SK-N-SH treated with all-trans-retinoic acid at 6 μM for 48 hours (cell line): ENCODE measurements around the gene IGFN1.

Experiments used
- ATAC-seq: fragments of 200-7000 bp; cut with Tn5 transposase; 3 replicates; pipeline ENCODE4 v1.9.1; 2020; ENCODE audit warnings: mild to moderate bottlenecking, moderate library complexity
- ARNTL ChIP-seq: fragments of 450-650 bp; formaldehyde crosslinking; IDR thresholded peaks from 2 replicates; pipeline ENCODE4 v1.5.0; 2020; ENCODE audit warnings: low read depth, mild to moderate bottlenecking, moderate library complexity, borderline replicate concordance
- BACH2 ChIP-seq: fragments of 250-450 bp; sonication (Bioruptor Pico); IDR thresholded peaks from 2 replicates; pipeline ENCODE4 v1.9.0; 2021; ENCODE audit warnings: mild to moderate bottlenecking, borderline replicate concordance
- CREB5 ChIP-seq: fragments of 250-450 bp; sonication (Bioruptor Pico); IDR thresholded peaks from 2 replicates; pipeline ENCODE4 v1.5.1; 2020; ENCODE audit warnings: low read depth, mild to moderate bottlenecking, moderate library complexity
- CSRNP3 ChIP-seq: fragments of 250-450 bp; sonication (Bioruptor Pico); IDR thresholded peaks from 2 replicates; pipeline ENCODE4 v1.5.1; 2021; ENCODE audit warnings: mild to moderate bottlenecking, moderate library complexity
- GLIS3 ChIP-seq: fragments of 250-450 bp; sonication (Bioruptor Pico); IDR thresholded peaks from 2 replicates; pipeline ENCODE4 v1.5.0; 2020; ENCODE audit warnings: mild to moderate bottlenecking, moderate library complexity
- OSR1 ChIP-seq: fragments of 250-450 bp; sonication (Bioruptor Pico); IDR thresholded peaks from 2 replicates; pipeline ENCODE4 v1.8.0; 2022; ENCODE audit warnings: moderate library complexity, mild to moderate bottlenecking, inconsistent platforms
- PPARA ChIP-seq: fragments of 250-450 bp; sonication (Bioruptor Pico); IDR thresholded peaks from 2 replicates; pipeline ENCODE4 v1.5.0; 2020; ENCODE audit warnings: mild to moderate bottlenecking, borderline replicate concordance
- RARB ChIP-seq: fragments of 250-450 bp; sonication (Bioruptor Pico); IDR thresholded peaks from 2 replicates; pipeline ENCODE4 v1.8.0; 2021; ENCODE audit warnings: mild to moderate bottlenecking, moderate library complexity
- TCF4 ChIP-seq: fragments of 250-450 bp; sonication (Bioruptor Pico); IDR thresholded peaks from 2 replicates; pipeline ENCODE4 v1.8.0; 2021; ENCODE audit warnings: mild to moderate bottlenecking, moderate library complexity, borderline replicate concordance
- TOX ChIP-seq: fragments of 250-450 bp; sonication (Bioruptor Pico); IDR thresholded peaks from 2 replicates; pipeline ENCODE4 v1.8.0; 2021; ENCODE audit warnings: mild to moderate bottlenecking, moderate library complexity, borderline replicate concordance
- ZC3H10 ChIP-seq: fragments of 250-450 bp; sonication (Bioruptor Pico); IDR thresholded peaks from 2 replicates; pipeline ENCODE4 v1.5.1; 2021; ENCODE audit warnings: mild to moderate bottlenecking, moderate library complexity
- ZFP3 ChIP-seq: fragments of 250-450 bp; sonication (Bioruptor Pico); IDR thresholded peaks from 2 replicates; pipeline ENCODE4 v1.5.0; 2020; ENCODE audit warnings: mild to moderate bottlenecking, moderate library complexity
- ZFP30 ChIP-seq: fragments of 450-650 bp; formaldehyde crosslinking; IDR thresholded peaks from 2 replicates; pipeline ENCODE4 v1.5.0; 2022; ENCODE audit warnings: mild to moderate bottlenecking, moderate library complexity
- ZNF565 ChIP-seq: fragments of 450-650 bp; formaldehyde crosslinking; conservative IDR thresholded peaks from 2 replicates; pipeline ENCODE4 v1.5.0; 2020; ENCODE audit warnings: low read depth, mild to moderate bottlenecking, moderate library complexity
- ZNF70 ChIP-seq: fragments of 450-650 bp; formaldehyde crosslinking; IDR thresholded peaks from 2 replicates; pipeline ENCODE4 v1.5.0; 2020; ENCODE audit warnings: mild to moderate bottlenecking, moderate library complexity
- ZNF8 ChIP-seq: fragments of 450-650 bp; formaldehyde crosslinking; IDR thresholded peaks from 2 replicates; pipeline ENCODE4 v1.5.0; 2020; ENCODE audit warnings: mild to moderate bottlenecking, moderate library complexity
- TF ChIP-seq, protein P1 (sequence below): fragments of 250-450 bp; sonication (Bioruptor Pico); IDR thresholded peaks from 2 replicates; pipeline ENCODE4 v1.5.0; 2020; ENCODE audit warnings: mild to moderate bottlenecking, moderate library complexity
- TF ChIP-seq, protein P2 (sequence below): fragments of 250-450 bp; sonication (Bioruptor Pico); IDR thresholded peaks from 2 replicates; pipeline ENCODE4 v1.8.0; 2020; ENCODE audit warnings: mild to moderate bottlenecking, moderate library complexity, borderline replicate concordance

The IGFN1 gene

DNA sequence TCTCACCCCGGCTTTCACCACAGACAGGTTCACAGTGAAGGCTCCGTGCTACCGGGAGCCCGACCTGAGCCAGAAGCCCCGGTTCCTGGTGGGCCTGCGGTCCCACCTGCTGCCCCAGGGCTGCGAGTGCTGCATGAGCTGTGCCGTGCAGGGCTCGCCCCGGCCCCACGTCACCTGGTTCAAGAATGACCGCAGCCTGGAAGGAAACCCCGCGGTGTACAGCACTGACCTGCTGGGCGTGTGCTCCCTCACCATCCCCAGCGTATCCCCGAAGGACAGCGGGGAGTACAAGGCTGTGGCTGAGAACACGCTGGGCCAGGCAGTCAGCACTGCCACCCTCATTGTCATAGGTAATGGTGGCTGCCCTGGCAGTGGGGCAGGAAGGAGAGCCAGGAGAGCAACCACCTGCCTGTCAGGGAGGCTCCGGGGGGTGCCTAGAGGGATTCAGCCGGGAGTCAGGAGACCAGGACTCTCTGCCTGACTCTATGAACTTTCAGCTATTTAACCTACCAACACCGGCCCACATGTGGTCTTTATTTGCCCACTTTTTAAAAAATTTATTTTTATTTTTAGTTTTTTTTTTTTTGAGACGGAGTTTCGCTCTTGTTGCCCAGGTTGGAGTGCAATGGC, 36.4 kb downstream of the IGFN1 start:
- no peak for TF ChIP-seq ZFP3
- TF ChIP-seq ZNF565 (CRISPR knock-in tag): no peak
- TF ChIP-seq RARB (CRISPR knock-in tag): no peak
- TF ChIP-seq TCF4: no peak
- TF ChIP-seq ZC3H10 (CRISPR knock-in tag): no peak
- no peak for TF ChIP-seq BACH2 (CRISPR knock-in tag)
- no peak for TF ChIP-seq ARNTL (CRISPR knock-in tag)
- no peak for TF ChIP-seq CSRNP3 (CRISPR knock-in tag)
- TF ChIP-seq, all 23 proteins: peak for 0
- ATAC-seq: no peak

GRCh38 chr1:201228011-201228983, 37.7 kb downstream of the IGFN1 start:
- ATAC-seq: no peak
- TF ChIP-seq ZFP3 (no peak), ARNTL (CRISPR knock-in tag) (no peak), ZC3H10 (CRISPR knock-in tag) (no peak), TOX (no peak), BACH2 (CRISPR knock-in tag) (no peak), ZNF8 (no peak), PPARA (CRISPR knock-in tag) (no peak), ZFP30 (CRISPR knock-in tag) (no peak), CSRNP3 (CRISPR knock-in tag) (no peak), RARB (CRISPR knock-in tag) (no peak)
- TF ChIP-seq, protein P1, sequence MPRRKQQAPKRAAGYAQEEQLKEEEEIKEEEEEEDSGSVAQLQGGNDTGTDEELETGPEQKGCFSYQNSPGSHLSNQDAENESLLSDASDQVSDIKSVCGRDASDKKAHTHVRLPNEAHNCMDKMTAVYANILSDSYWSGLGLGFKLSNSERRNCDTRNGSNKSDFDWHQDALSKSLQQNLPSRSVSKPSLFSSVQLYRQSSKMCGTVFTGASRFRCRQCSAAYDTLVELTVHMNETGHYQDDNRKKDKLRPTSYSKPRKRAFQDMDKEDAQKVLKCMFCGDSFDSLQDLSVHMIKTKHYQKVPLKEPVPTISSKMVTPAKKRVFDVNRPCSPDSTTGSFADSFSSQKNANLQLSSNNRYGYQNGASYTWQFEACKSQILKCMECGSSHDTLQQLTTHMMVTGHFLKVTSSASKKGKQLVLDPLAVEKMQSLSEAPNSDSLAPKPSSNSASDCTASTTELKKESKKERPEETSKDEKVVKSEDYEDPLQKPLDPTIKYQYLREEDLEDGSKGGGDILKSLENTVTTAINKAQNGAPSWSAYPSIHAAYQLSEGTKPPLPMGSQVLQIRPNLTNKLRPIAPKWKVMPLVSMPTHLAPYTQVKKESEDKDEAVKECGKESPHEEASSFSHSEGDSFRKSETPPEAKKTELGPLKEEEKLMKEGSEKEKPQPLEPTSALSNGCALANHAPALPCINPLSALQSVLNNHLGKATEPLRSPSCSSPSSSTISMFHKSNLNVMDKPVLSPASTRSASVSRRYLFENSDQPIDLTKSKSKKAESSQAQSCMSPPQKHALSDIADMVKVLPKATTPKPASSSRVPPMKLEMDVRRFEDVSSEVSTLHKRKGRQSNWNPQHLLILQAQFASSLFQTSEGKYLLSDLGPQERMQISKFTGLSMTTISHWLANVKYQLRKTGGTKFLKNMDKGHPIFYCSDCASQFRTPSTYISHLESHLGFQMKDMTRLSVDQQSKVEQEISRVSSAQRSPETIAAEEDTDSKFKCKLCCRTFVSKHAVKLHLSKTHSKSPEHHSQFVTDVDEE: no peak
- TF ChIP-seq, protein P2, sequence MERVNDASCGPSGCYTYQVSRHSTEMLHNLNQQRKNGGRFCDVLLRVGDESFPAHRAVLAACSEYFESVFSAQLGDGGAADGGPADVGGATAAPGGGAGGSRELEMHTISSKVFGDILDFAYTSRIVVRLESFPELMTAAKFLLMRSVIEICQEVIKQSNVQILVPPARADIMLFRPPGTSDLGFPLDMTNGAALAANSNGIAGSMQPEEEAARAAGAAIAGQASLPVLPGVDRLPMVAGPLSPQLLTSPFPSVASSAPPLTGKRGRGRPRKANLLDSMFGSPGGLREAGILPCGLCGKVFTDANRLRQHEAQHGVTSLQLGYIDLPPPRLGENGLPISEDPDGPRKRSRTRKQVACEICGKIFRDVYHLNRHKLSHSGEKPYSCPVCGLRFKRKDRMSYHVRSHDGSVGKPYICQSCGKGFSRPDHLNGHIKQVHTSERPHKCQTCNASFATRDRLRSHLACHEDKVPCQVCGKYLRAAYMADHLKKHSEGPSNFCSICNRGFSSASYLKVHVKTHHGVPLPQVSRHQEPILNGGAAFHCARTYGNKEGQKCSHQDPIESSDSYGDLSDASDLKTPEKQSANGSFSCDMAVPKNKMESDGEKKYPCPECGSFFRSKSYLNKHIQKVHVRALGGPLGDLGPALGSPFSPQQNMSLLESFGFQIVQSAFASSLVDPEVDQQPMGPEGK (CRISPR knock-in tag): no peak

DNA sequence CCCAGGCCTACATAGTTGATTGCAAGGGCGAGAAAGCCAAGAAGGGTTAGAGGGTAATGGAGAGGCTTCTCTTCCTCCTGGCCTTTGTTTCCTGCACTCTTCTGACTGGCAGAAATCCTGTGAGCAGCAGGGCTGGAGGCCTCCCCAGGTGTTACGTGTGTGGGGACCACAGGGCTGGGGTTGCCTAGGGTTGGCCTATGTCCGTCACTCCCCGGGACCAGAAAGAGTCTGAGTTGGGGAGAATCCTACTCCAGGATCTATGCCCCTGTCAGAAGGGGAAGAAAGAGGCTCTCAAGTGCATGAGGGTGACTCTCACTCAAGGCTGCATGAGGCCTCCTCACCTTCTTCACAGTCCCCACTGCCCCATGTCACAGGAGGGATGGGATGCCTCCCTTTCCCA, 38.5 kb downstream of the IGFN1 start:
- no peak for ATAC-seq
- TF ChIP-seq ZC3H10 (CRISPR knock-in tag) (no peak), ZNF70 (CRISPR knock-in tag) (no peak), BACH2 (CRISPR knock-in tag) (no peak), TCF4 (no peak), OSR1 (CRISPR knock-in tag) (no peak), GLIS3 (CRISPR knock-in tag) (no peak), CREB5 (no peak), RARB (CRISPR knock-in tag) (no peak)
- TF ChIP-seq, protein P1: no peak
- TF ChIP-seq, all 23 proteins: peak for 0
